HG03432 (cell line): ENCODE results near the gene TNFSF11.
A peak's percentile ranks its signal among the peaks of the same experiment; 100 is the strongest.
"Not testable (repeated sequence)": the region's sequence is repeated elsewhere in the genome, so short reads cannot be mapped to it uniquely, and the experiment has no call there.

Experiments used
- ATAC-seq: cut with Tn5 transposase; IDR thresholded peaks from one replicate; pipeline ENCODE4 v1.9.1; 2021; ENCODE audit warnings: mild to moderate bottlenecking, moderate library complexity; ENCODE audit not compliant: unreplicated experiment

The TNFSF11 gene

DNA sequence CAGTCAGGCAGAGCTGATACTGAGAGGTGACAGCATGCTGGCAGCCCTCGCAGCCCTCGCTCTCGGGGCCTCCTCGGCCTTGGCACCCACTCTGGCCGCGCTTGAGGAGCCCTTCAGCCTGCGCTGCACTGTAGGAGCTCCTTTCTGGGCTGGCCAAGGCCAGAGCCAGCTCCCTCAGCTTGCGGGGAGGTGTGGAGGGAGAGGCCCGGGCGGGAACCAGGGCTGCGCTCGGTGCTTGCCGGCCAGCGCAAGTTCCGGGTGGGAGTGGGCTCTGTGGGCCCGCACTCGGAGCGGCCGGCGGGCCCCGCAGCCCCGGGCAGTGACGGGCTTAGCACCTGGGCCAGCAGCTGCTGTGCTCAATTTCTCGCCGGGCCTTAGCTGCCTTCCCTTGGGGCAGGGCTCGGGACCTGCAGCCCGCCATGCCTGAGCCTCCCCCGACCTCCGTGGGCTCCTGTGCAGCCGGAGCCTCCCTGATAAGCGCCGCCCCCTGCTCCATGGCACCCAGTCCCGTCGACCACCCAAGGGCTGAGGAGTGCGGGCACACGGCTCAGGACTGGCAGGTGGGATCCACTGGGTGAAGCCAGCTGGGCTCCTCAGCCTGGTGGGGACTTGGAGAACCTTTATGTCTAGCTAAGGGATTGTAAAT, 14.3 kb upstream of the TNFSF11 start:
- ATAC-seq = not testable (repeated sequence)

DNA sequence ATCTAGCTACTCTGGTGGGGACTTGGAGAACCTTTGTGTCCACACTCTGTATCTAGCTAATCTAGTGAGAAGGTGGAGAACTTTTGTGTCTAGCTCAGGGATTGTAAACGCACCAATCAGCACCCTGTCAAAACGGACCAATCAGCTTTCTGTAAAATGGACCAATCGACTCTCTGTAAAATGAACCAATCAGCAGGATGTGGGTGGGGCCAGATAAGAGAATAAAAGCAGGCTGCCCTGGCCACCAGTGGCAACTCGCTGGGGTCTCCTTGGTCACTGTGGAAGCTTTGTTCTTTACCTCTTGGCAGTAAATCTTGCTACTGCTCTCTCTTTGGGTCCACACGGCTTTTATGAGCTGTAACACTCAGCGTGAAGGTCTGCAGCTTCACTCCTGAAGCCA, 13.6 kb upstream of the TNFSF11 start:
- not testable (repeated sequence) for ATAC-seq

GRCh38 chr13:42561752-42562467, 12.0 kb upstream of the TNFSF11 start:
- ATAC-seq = no peak

GRCh38 chr13:42567906-42568305, 6.0 kb upstream of the TNFSF11 start:
- ATAC-seq = no peak

GRCh38 chr13:42569576-42570344, 4.2 kb upstream of the TNFSF11 start:
- no peak for ATAC-seq

DNA sequence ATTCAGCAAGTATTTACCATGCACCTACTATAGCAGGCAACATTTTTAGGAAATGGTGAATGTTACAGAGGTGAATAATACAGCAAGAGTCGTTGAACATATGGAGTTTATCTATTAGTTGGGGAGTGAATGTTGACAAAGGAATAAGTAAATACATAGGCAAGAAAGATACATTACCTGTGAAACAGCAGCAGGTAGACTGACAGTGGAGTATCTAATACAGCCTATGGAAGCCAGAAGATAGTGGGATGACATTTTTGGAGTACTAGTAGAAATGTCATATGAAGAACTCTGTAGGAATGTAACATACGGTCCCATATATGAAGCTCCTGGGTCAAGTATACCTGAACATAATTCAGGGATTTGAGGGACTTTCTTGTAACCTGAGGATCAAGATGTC, 2.1 kb upstream of the TNFSF11 start:
- no peak for ATAC-seq

DNA sequence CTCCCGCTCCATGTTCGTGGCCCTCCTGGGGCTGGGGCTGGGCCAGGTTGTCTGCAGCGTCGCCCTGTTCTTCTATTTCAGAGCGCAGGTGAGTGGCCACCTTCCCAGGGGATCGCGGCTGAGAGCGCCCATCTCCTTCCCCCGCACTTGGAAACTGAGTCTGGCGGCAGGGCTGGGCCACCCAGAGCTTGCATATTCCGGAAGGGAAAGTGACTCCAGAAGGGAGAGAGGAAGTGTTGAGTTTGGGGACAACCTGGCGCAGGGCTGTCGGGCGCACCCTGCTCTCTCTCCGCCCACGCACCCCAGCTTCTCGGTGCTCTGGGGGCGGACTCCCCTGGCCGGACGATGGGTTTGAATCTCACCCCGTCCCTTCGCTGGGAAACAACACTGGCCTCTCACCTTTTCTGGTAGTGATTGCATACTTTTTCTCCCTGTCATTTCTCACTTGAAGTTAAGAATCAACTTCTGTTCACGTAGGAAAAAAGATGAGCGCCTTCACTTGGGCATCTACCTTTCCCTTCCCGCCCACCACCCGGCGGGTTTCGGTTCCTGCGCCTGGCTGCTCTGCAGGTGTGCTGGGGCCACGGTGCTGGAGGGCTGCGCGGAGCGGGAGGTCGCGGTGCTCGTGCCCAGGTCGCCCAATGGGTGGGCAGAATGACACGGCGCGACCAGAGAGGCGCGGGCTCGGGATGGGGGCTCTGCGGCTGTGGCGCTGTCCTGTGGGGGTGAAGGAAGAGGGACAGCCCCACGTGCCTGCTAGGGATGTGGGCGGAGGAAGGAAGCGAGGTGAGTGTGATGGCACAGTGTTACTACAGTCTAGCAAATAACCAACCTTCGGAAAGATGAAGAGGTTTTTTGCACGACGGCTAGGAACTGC, 721 bp downstream of the TNFSF11 start:
- peak; percentile 73 for ATAC-seq

DNA sequence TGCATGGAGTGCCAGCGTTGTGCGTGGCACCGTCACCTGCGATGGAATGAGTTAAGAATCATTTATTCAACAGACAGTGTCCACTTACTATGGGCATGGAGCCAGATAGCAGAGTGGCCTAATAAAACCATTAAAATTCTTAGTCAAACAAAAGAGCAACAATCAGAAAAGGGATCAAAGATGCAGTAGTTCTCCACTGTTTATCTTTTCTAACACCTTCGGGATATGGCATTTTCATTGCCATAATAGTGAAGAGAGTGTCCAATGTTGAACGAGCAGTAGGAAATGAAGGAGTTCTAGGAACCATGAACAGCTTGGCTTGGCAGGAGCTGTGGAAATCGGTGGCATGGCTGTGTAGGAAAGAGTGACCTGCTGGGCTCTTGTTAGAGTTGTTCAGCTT, 2.0 kb downstream of the TNFSF11 start:
- ATAC-seq = no peak

GRCh38 chr13:42577538-42577937, 3.6 kb downstream of the TNFSF11 start:
- no peak for ATAC-seq

DNA sequence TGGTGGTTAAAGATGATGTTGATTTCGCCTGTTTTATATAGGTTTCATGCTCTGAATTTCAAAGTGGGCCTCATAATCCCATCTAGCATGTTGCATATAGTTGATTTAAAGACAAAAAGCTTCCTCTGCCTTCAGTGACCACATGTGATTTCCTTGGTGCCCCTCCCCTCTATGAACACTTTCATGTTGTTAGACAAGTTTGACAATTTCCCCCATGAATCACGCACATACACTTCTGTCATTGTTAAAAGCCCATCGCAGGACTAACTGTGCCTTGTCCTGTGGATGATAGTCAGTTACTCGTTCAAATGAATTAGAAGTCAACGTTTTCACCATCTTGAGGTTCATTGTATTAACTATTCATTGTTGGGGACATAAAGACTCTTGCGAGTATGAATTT, 6.7 kb downstream of the TNFSF11 start:
- ATAC-seq = no peak

DNA sequence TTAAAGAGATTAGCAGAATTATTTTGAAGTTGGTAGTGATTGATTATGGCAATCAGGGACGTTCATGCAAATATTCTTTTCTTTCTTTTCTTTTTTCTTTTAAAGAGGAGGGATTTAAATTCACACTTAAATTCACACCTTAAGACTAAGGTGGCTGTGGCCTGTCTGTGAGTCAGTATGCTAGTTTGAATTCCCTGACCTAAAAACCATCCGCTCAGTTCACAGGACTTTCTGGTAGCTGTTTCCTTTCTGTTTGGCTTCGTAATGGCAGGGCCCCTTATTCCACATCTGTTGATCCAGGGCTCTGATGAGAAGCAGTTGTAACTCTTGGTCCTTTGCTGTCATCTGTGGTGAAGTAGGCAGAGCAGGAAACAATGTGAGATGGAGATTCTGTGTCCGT, 7.5 kb downstream of the TNFSF11 start:
- ATAC-seq = no peak

GRCh38 chr13:42591602-42592001, 17.6 kb downstream of the TNFSF11 start:
- ATAC-seq = no peak

- ATAC-seq = no peak
These were observed 19.3 kb downstream of the TNFSF11 start for GRCh38 chr13:42592915-42593900.

DNA sequence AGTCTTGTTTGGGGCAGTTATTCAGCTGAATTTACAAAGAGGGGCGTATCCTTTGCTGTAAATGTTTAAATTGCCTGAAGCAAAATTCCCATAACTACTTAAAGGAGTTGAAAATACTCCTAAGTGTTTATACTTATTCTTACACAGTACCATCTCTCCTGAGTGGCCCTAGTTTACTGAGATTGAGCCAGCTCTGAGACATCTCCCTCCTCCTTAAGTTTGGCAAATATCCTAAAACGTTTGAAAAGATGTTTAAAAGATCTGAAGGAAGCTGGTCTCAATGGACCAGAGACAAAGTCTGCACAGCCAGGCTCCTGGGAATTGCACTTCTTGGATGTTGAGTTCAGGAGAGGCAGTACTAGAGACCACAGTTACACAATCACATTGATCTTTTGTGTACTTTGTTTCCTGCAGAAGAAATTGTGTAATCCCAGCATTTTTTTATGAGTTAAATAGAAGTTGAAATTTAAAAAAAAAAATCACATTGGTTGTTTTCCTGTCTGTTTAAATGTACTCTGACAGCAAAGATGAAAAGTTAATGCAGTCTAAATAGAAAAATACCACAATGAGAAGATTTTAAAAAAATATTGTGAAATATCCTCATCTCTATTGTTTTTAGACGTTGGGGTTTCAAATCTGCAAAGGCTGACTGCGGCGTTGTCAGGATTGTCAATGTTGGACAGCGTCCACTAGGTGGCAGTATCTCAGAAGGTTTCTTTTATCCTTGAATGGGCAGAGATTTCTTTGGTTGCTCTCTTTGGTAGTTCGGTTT, 20.7 kb downstream of the TNFSF11 start:
- ATAC-seq = peak; percentile 63

DNA sequence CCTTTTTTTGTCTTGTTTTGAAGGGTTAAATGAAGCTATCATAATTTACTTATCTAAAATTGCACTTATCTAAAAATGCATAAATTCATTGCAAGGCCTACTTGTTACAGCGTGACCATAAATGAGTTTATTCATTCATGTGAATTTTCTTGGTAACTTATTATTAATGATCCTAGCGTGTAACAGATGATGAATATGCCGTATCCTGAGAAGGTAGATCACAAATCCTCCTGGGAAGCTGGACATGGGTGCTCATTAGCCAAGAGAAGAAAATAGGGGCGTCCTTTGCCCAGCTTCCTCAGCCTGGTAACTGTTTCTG, 21.3 kb downstream of the TNFSF11 start:
- no peak for ATAC-seq

GRCh38 chr13:42597505-42597904, 23.6 kb downstream of the TNFSF11 start:
- ATAC-seq = no peak

GRCh38 chr13:42600943-42601342, 27.0 kb downstream of the TNFSF11 start:
- no peak for ATAC-seq

DNA sequence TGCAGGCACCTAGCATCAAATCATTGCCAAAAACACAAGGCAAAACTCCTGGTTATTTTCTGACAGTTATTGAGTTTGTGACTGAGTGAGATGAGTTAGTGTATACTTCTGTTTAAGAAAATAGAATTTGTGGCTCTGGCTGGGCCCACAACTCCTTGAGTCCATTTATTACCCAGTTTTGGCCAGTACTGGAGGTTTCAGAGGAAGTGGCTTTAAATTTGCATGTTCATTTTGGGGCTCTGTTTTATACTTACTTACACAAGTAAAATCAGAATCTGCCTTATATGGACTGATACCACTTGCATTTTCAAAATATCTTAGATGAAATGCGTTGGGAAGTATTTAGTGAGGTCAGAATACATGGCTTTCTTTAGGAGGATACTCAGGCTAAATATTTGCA, 29.0 kb downstream of the TNFSF11 start:
- peak; percentile 86 for ATAC-seq

GRCh38 chr13:42603571-42603970, 29.6 kb downstream of the TNFSF11 start:
- ATAC-seq = no peak
